A673 (cell line): Measurements from ENCODE around the gene OMP.

Experiments used
- CTCF ChIP-seq: fragments of 300-800, 200-600 bp; sonication (generic); conservative IDR thresholded peaks from 2 replicates; pipeline ENCODE4 v1.5.1; 2017; ENCODE audit warnings: low read depth, mild to moderate bottlenecking, antibody characterized with exemption, low read length, moderate library complexity, mixed read lengths
- EZH2 ChIP-seq: fragments of 200-600 bp; sonication (generic); IDR thresholded peaks from 2 replicates; pipeline ENCODE4 v1.6.1; 2017; ENCODE audit warnings: borderline replicate concordance, low read depth, mild to moderate bottlenecking, mixed read lengths, antibody characterized with exemption, low read length; ENCODE audit not compliant: poor library complexity, severe bottlenecking

- TF ChIP-seq CTCF (no peak), EZH2 (no peak)
These were observed 36.6 kb downstream of the OMP start for GRCh38 chr11:77139201-77139600.
